ENCODE results near the gene SLC16A11. TPM values are rescaled to one million over a fixed set of nuclear protein-coding genes. Genes with fewer than 3 reads are reported as not detected.

Gene SLC16A11
- total RNA-seq, 1 experiment from 2014 or later, result 0.24 TPM

DNA sequence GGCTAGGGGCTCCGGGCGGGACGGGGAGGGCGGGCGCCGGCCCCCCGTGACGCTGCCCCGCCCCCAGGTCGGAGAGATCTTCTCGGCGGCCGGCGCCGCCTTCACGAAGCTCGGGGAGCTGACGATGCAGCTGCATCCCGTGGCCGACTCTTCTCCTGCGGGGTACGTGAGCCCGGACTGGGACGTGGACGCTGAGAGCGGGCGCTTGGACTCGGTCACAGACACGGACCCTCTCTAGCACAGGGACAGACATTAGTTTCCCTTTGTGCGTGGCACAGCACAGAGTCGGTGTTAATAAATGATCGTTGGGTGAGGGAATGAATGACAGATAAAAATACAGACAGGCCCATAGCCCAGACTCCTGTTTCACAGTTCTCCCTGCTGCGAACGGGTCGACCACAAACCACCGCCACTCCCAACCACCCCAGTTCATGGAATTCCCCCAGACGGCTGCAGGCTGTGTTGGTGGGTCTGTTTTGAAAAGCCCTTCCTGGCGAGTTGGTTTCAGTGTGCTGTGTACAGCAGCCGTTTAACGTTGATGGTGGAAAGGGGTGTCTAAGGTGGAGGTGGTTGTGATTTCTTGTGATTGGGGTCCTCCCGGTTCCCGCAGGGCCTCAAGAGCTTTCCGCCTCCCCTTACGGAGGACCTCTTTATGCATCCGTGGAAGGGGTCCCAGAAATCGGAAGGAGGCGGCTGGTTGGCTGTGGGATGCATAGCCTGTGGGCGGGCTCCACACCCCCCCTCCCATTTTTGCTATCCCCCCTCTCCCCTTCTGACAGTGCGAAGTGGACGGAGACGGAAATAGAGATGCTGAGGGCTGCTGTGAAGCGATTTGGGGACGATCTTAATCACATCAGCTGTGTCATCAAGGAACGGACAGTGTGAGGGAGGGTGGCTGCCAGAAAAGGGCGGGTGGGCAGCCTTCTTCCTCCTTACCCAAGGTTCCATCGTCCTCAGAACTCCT, 28.6 kb downstream of the SLC16A11 start:
- Histone ChIP-seq H3K36me3 (replicated peaks; ENCODE audit: control insufficient read depth, insufficient read depth, low read length) (peaks cover 3% of the 10 kb centered on the region), H3K27me3 (ENCODE audit: control insufficient read depth, insufficient read depth, low read length) (peaks cover under 1% of the 10 kb centered on the region), H3K4me3 (ENCODE audit: insufficient read depth, low read depth, low read length) (peak overlapping the region; percentile 84)
- DNase-seq, result no peak

DNA sequence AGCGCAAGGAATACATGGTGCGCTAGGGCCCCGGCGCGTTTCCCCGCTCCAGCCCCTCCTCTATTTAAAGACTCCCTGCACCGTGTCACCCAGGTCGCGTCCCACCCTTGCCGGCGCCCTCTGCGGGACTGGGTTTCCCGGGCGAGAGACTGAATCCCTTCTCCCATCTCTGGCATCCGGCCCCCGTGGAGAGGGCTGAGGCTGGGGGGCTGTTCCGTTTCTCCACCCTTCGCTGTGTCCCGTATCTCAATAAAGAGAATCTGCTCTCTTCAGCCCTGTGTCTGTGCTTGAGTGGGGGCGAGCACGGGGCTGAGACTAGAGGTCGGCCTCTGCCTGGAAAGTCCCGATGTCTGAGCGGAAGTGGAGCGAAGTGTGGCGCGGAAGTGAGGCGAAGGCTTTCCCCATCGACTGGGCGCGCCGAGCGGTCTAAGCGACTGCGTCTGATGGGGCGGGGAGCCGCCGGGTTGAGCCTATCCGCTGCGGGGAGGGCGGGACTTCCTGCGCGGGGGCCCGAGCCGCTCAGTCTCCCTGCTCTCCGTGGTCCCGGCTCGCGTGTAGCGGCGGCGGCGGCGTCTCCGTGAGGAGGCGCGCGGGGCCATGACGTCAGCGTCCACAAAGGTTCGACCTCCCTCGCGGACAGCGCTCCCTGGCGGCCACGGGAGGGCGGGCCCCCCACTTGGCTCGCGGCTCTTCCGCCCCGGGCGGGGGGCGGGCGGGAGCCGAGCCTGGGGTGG, 29.5 kb downstream of the SLC16A11 start:
- Histone ChIP-seq H3K36me3 (replicated peaks; ENCODE audit: control insufficient read depth, insufficient read depth, low read length) (peaks cover 3% of the 10 kb centered on the region), H3K27me3 (ENCODE audit: control insufficient read depth, insufficient read depth, low read length) (no peaks in the 10 kb centered on the region), H3K4me3 (ENCODE audit: insufficient read depth, low read depth, low read length) (peak overlapping the region; percentile 84)
- DNase-seq, result peak; percentile 97

DNA sequence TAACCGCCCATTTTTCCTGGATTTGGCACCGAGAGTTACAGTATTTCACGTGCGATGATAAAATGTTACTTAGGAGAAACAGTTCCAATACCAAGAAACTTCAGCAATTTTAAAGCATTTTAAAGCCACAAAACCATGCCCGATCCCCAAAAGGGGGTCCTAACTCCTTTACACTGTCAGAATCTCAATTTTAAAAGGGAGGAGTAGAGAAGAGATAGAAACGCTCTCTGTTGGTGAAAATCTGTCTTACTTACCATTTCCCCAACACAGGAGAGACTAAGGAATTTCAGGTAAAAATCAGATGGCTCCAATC, 32.0 kb downstream of the SLC16A11 start:
- H3K27me3 ChIP-seq (ENCODE audit: control insufficient read depth, insufficient read depth, low read length), result no peaks in the 10 kb centered on the region
- DNase-seq, result no peak
- H3K4me3 ChIP-seq (ENCODE audit: insufficient read depth, low read depth, low read length), result peak overlapping the region; percentile 84
- peaks cover 3% of the 10 kb centered on the region for H3K36me3 ChIP-seq (replicated peaks; ENCODE audit: control insufficient read depth, insufficient read depth, low read length)

DNA sequence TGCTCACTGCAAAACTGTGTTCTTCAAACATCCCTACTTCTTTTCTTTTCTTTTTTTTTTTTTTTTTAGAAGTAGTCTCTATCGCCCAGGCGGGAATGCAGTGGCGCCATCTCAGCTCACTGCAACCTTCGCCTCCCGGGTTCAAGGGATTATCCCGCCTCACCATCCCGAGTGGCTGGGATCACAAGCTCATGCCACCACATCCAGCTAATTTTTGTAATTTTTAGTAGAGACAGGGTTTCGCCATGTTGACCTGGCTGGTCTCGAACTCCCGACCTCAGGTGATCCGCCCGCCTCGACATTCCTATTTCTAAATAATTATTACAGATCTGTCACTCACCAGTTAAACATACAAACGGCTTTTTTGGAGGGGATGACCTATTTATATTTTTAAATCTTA, 32.5 kb downstream of the SLC16A11 start:
- Histone ChIP-seq H3K4me3 (ENCODE audit: insufficient read depth, low read depth, low read length) (peak overlapping the region; percentile 84), H3K27me3 (ENCODE audit: control insufficient read depth, insufficient read depth, low read length) (no peaks in the 10 kb centered on the region), H3K36me3 (replicated peaks; ENCODE audit: control insufficient read depth, insufficient read depth, low read length) (no peaks in the 10 kb centered on the region; the same call in 1 of the 2 replicates)
- no peak for DNase-seq

DNA sequence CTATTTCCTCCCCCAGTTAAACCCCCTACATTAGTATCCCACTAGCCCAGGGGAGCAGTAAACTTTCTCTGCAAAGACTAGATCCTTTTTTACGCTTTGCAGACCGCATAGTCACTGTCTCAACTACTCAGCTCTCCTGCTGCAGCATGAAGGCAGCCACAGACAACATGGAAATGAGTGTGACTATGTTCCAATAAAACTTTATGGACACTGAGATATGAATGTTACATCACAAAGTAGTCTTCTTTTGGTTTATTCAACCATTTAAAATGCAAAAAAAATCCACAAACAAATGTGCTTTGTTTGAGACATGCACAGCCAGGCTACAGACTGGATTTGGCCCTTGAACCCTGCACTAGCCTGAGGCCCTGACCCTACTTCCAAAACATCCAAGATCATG, 33.4 kb downstream of the SLC16A11 start:
- Histone ChIP-seq H3K36me3 (replicated peaks; ENCODE audit: control insufficient read depth, insufficient read depth, low read length) (no peaks in the 10 kb centered on the region), H3K27me3 (ENCODE audit: control insufficient read depth, insufficient read depth, low read length) (no peaks in the 10 kb centered on the region), H3K4me3 (ENCODE audit: insufficient read depth, low read depth, low read length) (no peak overlapping the region)
- DNase-seq, result no peak

DNA sequence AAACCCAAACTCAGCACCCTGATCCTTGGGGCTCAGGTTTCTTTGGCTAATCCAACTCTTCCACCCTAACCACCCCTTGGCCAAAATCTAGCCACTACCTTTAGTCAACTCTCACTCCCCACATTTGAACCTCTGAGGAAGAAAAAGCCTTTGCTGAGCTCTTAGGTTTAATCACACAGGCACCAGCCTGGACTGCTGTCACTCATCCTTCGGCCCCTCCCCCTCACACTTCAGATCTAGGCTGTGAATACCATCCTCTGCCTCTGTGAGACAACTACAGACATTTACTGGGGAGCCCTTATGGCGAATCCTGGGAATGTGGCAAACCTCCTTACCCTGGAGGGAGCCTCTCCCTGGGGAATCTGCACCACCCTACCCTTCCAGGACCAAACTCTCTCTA, 36.7 kb downstream of the SLC16A11 start:
- Histone ChIP-seq H3K36me3 (replicated peaks; ENCODE audit: control insufficient read depth, insufficient read depth, low read length) (no peaks in the 10 kb centered on the region), H3K4me3 (ENCODE audit: insufficient read depth, low read depth, low read length) (no peak overlapping the region), H3K27me3 (ENCODE audit: control insufficient read depth, insufficient read depth, low read length) (no peaks in the 10 kb centered on the region)
- DNase-seq, result no peak

DNA sequence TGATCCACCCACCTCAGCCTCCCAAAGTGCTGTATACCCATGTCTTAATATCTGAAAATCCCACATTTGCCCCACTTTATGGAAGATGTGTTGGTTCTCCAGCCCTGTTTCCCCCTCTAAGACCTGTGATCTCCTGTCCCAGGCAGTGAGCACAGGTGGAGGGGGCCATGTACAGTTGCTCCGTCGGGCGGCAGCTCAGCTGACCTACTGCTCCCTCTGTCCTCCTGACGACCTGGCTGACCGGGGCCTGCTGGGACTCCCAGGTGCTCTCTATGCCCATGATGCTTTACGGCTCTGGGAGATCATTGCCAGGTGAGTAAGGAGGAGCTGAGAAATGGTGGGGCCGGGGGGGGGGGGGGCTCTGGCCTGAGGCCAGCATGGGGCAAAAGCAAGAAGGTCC, 38.2 kb downstream of the SLC16A11 start:
- no peaks in the 10 kb centered on the region for H3K27me3 ChIP-seq (ENCODE audit: control insufficient read depth, insufficient read depth, low read length)
- DNase-seq, result no peak
- no peaks in the 10 kb centered on the region for H3K36me3 ChIP-seq (replicated peaks; ENCODE audit: control insufficient read depth, insufficient read depth, low read length)
- H3K4me3 ChIP-seq (ENCODE audit: insufficient read depth, low read depth, low read length), result no peak overlapping the region

DNA sequence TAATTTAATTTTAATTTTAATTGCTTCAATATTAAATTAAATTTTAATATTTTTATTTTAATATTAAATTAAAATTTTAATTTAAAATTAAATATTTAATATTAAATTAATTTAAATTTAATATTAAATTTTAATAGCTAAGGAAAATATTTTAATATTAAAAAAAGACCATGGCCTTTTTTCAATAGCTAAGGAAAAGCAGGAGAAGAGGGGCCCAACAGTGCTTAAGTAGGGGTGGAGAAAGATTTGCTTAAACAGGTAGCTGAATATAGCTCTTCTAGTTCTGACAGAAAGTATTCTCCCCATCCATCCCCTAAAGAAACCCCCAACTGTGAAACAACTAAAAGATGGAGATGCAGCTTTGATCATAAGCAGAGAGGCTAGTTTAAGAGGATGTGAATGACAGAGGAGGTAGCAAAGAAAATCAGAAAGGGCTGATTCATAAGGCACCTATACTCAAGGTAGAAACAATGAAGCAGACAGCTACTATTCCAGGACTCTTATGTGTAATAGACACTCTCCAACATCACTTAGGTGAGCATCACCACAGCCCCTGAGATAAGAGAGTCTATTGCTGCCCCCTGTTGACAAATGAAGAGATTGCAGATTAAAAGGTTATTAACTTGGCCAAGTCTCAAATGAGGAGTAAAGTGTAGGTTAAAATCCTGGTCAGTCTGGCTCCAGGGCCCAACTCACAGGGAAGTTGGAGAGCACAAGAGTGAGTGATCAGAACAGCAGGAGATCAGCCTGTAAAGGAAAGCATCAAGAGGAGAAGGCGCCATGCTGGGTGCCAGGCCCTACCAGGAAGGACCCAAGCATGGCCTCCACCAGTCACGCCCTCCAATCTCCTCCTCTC, 39.3 kb downstream of the SLC16A11 start:
- H3K27me3 ChIP-seq (ENCODE audit: control insufficient read depth, insufficient read depth, low read length), result no peaks in the 10 kb centered on the region
- DNase-seq, result peak; percentile 79

DNA sequence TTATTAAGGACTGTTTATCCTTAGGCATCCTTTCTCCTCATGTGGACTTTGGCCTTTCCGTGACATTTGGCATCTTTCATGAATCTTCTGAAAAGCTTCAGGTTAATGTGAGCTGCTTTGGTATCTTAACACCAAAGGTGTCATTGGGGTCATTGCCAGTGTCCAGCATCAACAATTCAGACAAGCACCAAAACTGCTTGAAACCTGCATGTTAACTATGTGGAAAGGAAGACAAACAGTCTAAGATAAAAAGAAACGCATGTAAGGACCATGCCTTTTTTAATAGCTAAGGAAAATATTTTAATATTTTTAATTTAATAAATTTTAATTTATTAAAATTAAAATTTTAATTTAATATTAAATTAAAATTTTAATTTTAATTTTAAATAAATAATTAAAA, 40.1 kb downstream of the SLC16A11 start:
- Histone ChIP-seq H3K36me3 (replicated peaks; ENCODE audit: control insufficient read depth, insufficient read depth, low read length) (no peaks in the 10 kb centered on the region), H3K4me3 (ENCODE audit: insufficient read depth, low read depth, low read length) (no peak overlapping the region), H3K27me3 (ENCODE audit: control insufficient read depth, insufficient read depth, low read length) (no peaks in the 10 kb centered on the region)
- no peak for DNase-seq

More for the DNA sequence above, 39.3 kb downstream of the SLC16A11 start:
- Histone ChIP-seq H3K4me3 (ENCODE audit: insufficient read depth, low read depth, low read length) (no peak overlapping the region), H3K36me3 (replicated peaks; ENCODE audit: control insufficient read depth, insufficient read depth, low read length) (no peaks in the 10 kb centered on the region)

DNA sequence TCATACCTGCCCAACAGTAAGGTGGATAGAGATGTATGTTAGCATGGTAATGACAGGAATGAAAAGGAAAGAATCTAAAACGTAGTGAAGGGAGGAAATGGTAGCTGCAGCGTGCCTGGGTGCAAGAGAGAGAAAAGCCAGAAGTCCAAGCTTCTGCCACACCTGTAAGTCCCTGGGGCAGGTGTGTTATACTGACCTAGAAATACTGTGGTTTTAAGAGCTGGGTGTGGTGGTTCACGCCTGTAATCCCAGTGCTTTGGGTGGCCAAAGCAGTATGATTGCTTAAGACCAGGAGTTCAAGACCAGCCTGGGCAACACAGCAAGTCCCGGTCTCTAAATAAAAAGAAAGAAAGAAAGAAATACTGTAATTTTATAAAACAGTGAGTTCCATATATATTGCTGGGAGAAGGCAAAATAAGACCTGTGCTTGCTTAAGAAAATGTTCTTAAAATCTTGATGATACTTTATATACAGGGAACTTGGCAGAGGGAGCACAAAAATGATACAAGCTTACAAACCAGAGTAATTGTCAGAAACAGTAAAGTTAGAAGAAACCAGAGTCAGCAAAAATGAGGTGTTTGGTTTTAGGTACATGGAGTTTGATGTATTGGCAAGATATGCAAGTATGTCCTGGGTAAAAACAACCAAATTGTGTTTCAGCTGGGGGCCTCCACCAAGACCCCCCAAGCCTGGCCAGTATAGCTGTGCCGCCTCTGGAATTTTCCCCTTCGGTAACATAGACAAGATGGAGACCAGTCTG, 41.4 kb downstream of the SLC16A11 start:
- H3K4me3 ChIP-seq (ENCODE audit: insufficient read depth, low read depth, low read length), result no peak overlapping the region
- no peaks in the 10 kb centered on the region for H3K36me3 ChIP-seq (replicated peaks; ENCODE audit: control insufficient read depth, insufficient read depth, low read length)
- no peak for DNase-seq
- no peaks in the 10 kb centered on the region for H3K27me3 ChIP-seq (ENCODE audit: control insufficient read depth, insufficient read depth, low read length)

DNA sequence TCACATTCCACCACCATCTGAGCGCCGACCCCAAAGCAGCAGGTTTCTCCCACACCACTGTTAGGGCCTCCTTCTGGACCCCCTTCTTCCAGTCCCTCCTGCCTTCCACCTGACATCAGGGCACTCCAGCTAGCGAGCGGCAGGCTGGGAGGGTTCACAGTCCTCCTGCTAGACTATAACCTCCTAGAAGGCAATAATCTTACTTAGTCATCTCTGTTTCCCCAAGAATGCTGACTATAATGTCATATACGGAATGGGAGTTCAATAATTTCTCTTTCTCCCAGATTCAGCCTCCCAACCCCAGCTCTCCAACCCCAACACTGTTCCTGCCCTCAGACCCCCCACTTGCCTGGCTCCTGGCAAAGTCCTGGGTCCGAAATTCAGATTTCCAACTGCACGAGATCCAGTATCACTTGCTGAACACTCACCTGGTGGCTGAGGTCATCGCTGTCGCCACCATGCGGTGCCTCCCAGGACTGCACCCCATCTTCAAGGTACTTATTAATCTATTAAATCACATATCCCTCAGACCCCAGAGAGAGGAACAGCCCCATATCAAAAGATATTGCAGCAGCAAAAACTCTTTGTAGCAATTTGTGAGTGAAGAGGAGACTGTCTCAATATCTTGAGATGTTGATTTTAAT, 42.5 kb downstream of the SLC16A11 start:
- no peak for DNase-seq
- Histone ChIP-seq H3K4me3 (ENCODE audit: insufficient read depth, low read depth, low read length) (no peak overlapping the region), H3K36me3 (replicated peaks; ENCODE audit: control insufficient read depth, insufficient read depth, low read length) (no peaks in the 10 kb centered on the region), H3K27me3 (ENCODE audit: control insufficient read depth, insufficient read depth, low read length) (peaks cover 9% of the 10 kb centered on the region)

DNA sequence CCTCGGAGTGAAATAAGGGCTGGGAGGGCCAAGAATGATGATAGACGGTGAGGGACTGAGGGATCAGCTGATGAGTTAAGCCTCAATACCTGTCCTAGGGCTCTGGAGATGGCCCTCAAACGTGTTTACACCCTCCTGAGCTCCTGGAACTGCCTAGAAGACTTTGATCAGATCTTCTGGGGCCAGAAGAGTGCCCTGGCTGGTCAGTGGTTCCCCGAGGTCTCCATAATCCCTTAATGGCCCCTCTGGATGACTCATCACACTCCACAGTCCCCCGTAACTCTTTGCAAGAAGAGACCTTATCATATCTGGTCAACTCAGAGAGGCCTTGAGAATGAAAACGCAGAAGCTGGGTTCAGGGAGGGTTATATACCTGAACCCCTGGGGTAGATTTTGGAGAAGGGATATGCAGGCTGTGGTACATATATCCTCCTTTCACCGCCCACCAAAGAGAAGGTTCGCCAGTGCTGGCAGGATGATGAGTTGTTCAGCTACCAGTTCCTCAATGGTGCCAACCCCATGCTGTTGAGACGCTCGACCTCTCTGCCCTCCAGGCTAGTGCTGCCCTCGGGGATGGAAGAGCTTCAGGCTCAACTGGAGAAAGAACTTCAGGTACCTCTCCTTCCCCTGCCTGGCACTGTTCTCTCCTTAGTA, 44.9 kb downstream of the SLC16A11 start:
- Histone ChIP-seq H3K27me3 (ENCODE audit: control insufficient read depth, insufficient read depth, low read length) (peaks cover 34% of the 10 kb centered on the region), H3K4me3 (ENCODE audit: insufficient read depth, low read depth, low read length) (no peak overlapping the region)

DNA sequence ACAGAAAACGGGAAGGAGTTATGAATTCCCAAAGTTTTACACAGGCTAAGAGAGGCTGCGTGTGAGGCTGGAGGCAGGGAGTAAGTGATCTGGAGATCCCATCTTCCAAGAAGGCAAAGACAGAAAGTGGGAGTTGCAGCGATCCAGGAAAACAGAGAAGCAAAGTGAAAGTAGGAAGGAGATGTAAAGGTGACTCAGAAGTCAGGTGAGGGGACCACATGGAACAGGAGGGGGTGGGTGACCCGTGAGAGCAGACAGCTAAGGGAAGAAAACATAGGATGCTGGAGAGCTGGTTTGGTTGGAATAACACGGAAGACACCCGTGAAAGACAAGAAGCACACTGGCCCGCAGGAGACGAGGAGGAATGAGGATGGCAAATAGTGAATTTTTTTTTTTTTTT, 46.7 kb downstream of the SLC16A11 start:
- no peak for DNase-seq
- Histone ChIP-seq H3K4me3 (ENCODE audit: insufficient read depth, low read depth, low read length) (no peak overlapping the region), H3K36me3 (replicated peaks; ENCODE audit: control insufficient read depth, insufficient read depth, low read length) (no peaks in the 10 kb centered on the region), H3K27me3 (ENCODE audit: control insufficient read depth, insufficient read depth, low read length) (peaks cover 39% of the 10 kb centered on the region)

More for the DNA sequence above, 44.9 kb downstream of the SLC16A11 start:
- no peak for DNase-seq
- H3K36me3 ChIP-seq (replicated peaks; ENCODE audit: control insufficient read depth, insufficient read depth, low read length), result no peaks in the 10 kb centered on the region
